ENCODE results near the gene GNAO1.

DNA sequence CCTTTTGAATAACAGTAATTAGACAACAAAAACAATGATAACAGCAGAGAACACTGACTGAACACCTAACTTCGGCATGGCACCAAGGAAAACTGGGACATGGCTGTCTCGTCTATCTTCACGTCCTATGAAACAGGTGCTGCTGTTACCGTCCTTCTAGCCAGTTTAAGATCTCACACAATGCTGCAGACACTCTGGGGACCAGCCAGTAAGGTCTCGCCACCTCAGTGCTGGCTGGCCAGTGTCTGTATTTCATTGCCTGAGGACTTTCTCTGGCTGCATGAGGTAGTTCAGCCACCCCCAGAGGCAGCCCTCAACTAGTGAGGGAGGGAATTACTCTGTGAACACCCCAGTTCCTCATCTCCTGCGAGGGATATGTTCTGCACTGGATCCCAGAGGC lies 176.5 kb downstream of the GNAO1 start:
- TF ChIP-seq EZH2 (IDR thresholded peaks at IDR 0.05; ENCODE audit: insufficient read depth, poor library complexity, severe bottlenecking) (no peak), EZH2phosphoT487 (IDR thresholded peaks at IDR 0.05; ENCODE audit: insufficient read depth, low read depth) (no peak)
